NT2/D1 (cell line): ENCODE results near the gene C1orf174.

Experiments used
- SUZ12 ChIP-seq: IDR thresholded peaks from 2 replicates; pipeline ENCODE4 v1.6.1; 2011; ENCODE audit not compliant: insufficient read length, insufficient read depth; ENCODE audit errors: extremely low read depth
- YY1 ChIP-seq: IDR thresholded peaks from 2 replicates; pipeline ENCODE4 v1.6.1; 2011; ENCODE audit not compliant: insufficient read length, insufficient read depth

GRCh38 chr1:3905266-3905952, 5.3 kb upstream of the C1orf174 start:
- TF ChIP-seq SUZ12 (no peak), YY1 (no peak)
